CD8-positive, alpha-beta memory T cell (primary cell): ENCODE results near the gene MFRP. TPM values are rescaled to one million over a fixed set of nuclear protein-coding genes. Genes with fewer than 3 reads are reported as not detected.

ENCODE experiments used
- CTCF ChIA-PET: fragments of 350-600 bp; sonication (Branson Sonifier 250); formaldehyde crosslinking; loops from one replicate; lab custom pipeline; 2021; ENCODE audit warnings: antibody characterized with exemption; lab: Charles Lee
- POLR2A ChIA-PET: fragments of 350-600 bp; sonication (Branson Sonifier 250); formaldehyde crosslinking; loops from one replicate; lab custom pipeline; 2021; ENCODE audit warnings: antibody characterized with exemption; lab: Charles Lee
- DNase-seq, 5 donors: peaks; one replicate each; pipeline versions ENCODE4 v3.0.0 to v3.0.0-alpha.2; 2020 to 2022; ENCODE audit warnings: mixed read lengths in 1 of 5
- H3K27ac ChIP-seq: one replicate; pipeline ENCODE4 v1.7.0; 2013; ENCODE audit warnings: low read depth, mild to moderate bottlenecking, low read length, moderate library complexity
- H3K27me3 ChIP-seq: 2 replicates; pipeline ENCODE4 v1.7.0; 2013; ENCODE audit warnings: low read length, mild to moderate bottlenecking; ENCODE audit not compliant: insufficient read depth, poor library complexity, severe bottlenecking
- H3K36me3 ChIP-seq: 2 replicates; pipeline ENCODE4 v1.7.0; 2013; ENCODE audit warnings: mild to moderate bottlenecking, low read length, moderate library complexity; ENCODE audit not compliant: insufficient read depth
- H3K4me1 ChIP-seq: 2 replicates; pipeline ENCODE4 v1.7.0; 2013; ENCODE audit warnings: mild to moderate bottlenecking, low read length, moderate library complexity; ENCODE audit not compliant: insufficient read depth
- H3K4me3 ChIP-seq: 2 replicates; pipeline ENCODE4 v1.7.0; 2013; ENCODE audit warnings: mild to moderate bottlenecking, low read length
- H3K9me3 ChIP-seq: 2 replicates; pipeline ENCODE4 v1.7.0; 2013; ENCODE audit warnings: mild to moderate bottlenecking, low read length
- H3K27ac Mint-ChIP-seq, 8 donors: one replicate each; pipeline ENCODE4 v1.8.0; 2020 to 2021; ENCODE audit warnings: mixed read lengths in 8 of 8, mild to moderate bottlenecking in 6 of 8, inconsistent platforms in 3 of 8, moderate library complexity in 3 of 8
- H3K27me3 Mint-ChIP-seq, 2 donors: one replicate each; pipeline ENCODE4 v1.8.0; 2020 to 2021; ENCODE audit warnings: mixed read lengths in 2 of 2, mild to moderate bottlenecking in 1 of 2, moderate library complexity in 1 of 2
- H3K36me3 Mint-ChIP-seq, 3 donors: one replicate each; pipeline ENCODE4 v1.8.0; 2020 to 2021; ENCODE audit warnings: mixed read lengths in 3 of 3, inconsistent platforms in 1 of 3, mild to moderate bottlenecking in 1 of 3
- H3K4me1 Mint-ChIP-seq, 3 donors: one replicate each; pipeline ENCODE4 v1.8.0; 2020 to 2021; ENCODE audit warnings: mixed read lengths in 3 of 3, inconsistent platforms in 1 of 3, mild to moderate bottlenecking in 1 of 3
- H3K4me3 Mint-ChIP-seq, 7 donors: one replicate each; pipeline ENCODE4 v1.8.0; 2020 to 2021; ENCODE audit warnings: mixed read lengths in 7 of 7, mild to moderate bottlenecking in 6 of 7, moderate library complexity in 4 of 7, inconsistent platforms in 2 of 7
- H3K9me3 Mint-ChIP-seq, 5 donors: one replicate each; pipeline ENCODE4 v1.8.0; 2020 to 2022; ENCODE audit warnings: mixed read lengths in 5 of 5, mild to moderate bottlenecking in 3 of 5, moderate library complexity in 2 of 5, inconsistent platforms in 1 of 5
- polyA plus RNA-seq: library from polyadenylated mRNA; unstranded; fragments of 300-500 nt; fragmentation: Illumina TruSeq; gene quantifications from one replicate; pipeline ENCODE4 v1.2.3, GENCODE V29; 2021
- total RNA-seq, 2 experiments: library from RNA; stranded (reverse); gene quantifications; one replicate each; pipeline ENCODE4 v1.2.3, GENCODE V29; 2021

MFRP gene
- total and polyA plus RNA-seq, 3 experiments from 2014 or later, result not detected

DNA sequence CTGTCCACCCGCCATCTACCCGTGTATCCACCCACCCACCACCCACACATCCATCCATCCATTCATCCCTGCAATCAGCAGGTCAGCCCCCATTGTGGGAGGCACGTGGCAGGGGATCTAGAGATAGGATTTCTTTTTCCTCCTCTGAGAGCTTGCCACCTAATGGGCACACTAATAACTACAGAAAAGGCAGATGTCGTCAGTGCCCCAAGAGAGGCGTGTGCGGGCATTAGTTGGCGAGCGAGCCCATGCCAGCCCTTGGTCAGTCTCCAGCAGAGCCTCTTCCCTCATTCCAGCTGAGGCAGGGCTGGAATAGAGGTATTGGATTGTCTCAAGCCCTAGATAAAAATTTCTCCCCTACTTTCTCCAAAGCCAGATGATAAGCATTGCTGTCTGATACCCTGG is 25.3 kb upstream of the MFRP start:
- no peak for DNase-seq

GRCh38 chr11:119371067-119371601 is 24.6 kb upstream of the MFRP start:
- Histone ChIP-seq H3K4me3 (no peak overlapping the region), H3K27ac (no peak overlapping the region), H3K4me1 (peaks cover 9% of the 10 kb centered on the region), H3K9me3 (no peaks in the 10 kb centered on the region), H3K36me3 (no peaks in the 10 kb centered on the region), H3K27me3 (no peaks in the 10 kb centered on the region)
- H3K27me3 Mint-ChIP-seq, result peaks cover 21 to 39% of the 10 kb centered on the region in 2 donors
- no peak overlapping the region for H3K4me3 Mint-ChIP-seq
- no peak for DNase-seq
- ChIA-PET CTCF (interaction anchor here (0.9 to 4.2 kb wide), 3 partner anchors 10 to 15 kb away, joined by 3 to 28 read pairs (median 26); partner anchors contain the start of gene USP2), POLR2A (no interaction called here)
- H3K4me1 Mint-ChIP-seq, result peaks cover 18 to 29% (median 19%) of the 10 kb centered on the region in 3 donors
- peak overlapping the region in 2 of 8 donors; percentile 72 to 91 for H3K27ac Mint-ChIP-seq
- H3K9me3 Mint-ChIP-seq, result no peaks in the 10 kb centered on the region
- H3K36me3 Mint-ChIP-seq, result no peaks in the 10 kb centered on the region

More for the DNA sequence above, 25.3 kb upstream of the MFRP start:
- Histone ChIP-seq H3K36me3 (no peaks in the 10 kb centered on the region), H3K27ac (no peak overlapping the region), H3K9me3 (no peaks in the 10 kb centered on the region), H3K27me3 (no peaks in the 10 kb centered on the region), H3K4me1 (peaks cover 9% of the 10 kb centered on the region), H3K4me3 (no peak overlapping the region)
- Mint-ChIP-seq H3K4me1 (peaks cover 18 to 29% (median 19%) of the 10 kb centered on the region in 3 donors), H3K27me3 (peaks cover 15 to 32% of the 10 kb centered on the region in 2 donors), H3K27ac (peak overlapping the region in 1 of 8 donors; percentile 52), H3K36me3 (no peaks in the 10 kb centered on the region), H3K9me3 (no peaks in the 10 kb centered on the region), H3K4me3 (no peak overlapping the region)
- CTCF ChIA-PET, result interaction anchor here (0.9 to 4.2 kb wide), 2 partner anchors 10 to 15 kb away, joined by 3 to 26 read pairs; no protein-coding TSS in a partner anchor
- POLR2A ChIA-PET, result no interaction called here

DNA sequence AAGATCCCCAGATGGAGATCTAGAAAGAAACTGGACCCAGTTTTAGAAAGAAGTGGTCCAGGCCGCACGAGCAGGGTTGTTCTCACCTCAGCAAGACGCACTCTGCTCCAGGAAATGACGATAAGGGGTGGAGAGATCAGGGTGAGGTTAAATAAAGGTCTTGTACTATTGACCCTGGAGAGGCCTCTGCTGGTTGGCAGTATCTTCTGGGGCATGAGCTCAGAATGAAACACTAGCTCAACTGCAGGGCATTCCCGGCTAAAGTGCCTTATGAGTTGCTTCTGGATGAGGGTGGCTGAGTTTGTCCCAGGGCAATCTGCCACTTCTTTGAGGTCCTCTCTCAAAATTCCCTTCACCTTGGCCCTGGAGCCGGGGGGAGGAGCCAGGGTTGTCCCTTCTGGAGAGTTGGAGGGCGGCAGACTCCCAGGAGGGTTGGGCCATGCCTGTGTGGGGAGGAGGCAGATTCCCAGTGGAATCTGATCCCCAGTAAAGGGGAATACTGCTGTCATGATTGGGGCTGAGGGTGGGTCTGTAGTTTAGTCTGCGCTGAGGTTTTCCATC is 24.1 kb upstream of the MFRP start:
- Histone ChIP-seq H3K9me3 (no peaks in the 10 kb centered on the region), H3K4me1 (peaks cover 9% of the 10 kb centered on the region), H3K4me3 (no peak overlapping the region), H3K36me3 (no peaks in the 10 kb centered on the region), H3K27me3 (peaks cover under 1% of the 10 kb centered on the region), H3K27ac (no peak overlapping the region)
- Mint-ChIP-seq H3K27ac (peak overlapping the region in 7 of 8 donors; percentile 8 to 77 (median 58)), H3K9me3 (no peaks in the 10 kb centered on the region), H3K36me3 (no peaks in the 10 kb centered on the region), H3K27me3 (peaks cover 25 to 41% of the 10 kb centered on the region in 2 donors), H3K4me3 (no peak overlapping the region), H3K4me1 (peaks cover 18 to 29% (median 19%) of the 10 kb centered on the region in 3 donors)
- DNase-seq, result peak in 1 of 5 donors; percentile 45
- ChIA-PET POLR2A (no interaction called here), CTCF (interaction anchor here (0.9 to 4.2 kb wide), 3 partner anchors 9 to 14 kb away, joined by 3 to 28 read pairs (median 26); partner anchors contain the start of gene USP2)

DNA sequence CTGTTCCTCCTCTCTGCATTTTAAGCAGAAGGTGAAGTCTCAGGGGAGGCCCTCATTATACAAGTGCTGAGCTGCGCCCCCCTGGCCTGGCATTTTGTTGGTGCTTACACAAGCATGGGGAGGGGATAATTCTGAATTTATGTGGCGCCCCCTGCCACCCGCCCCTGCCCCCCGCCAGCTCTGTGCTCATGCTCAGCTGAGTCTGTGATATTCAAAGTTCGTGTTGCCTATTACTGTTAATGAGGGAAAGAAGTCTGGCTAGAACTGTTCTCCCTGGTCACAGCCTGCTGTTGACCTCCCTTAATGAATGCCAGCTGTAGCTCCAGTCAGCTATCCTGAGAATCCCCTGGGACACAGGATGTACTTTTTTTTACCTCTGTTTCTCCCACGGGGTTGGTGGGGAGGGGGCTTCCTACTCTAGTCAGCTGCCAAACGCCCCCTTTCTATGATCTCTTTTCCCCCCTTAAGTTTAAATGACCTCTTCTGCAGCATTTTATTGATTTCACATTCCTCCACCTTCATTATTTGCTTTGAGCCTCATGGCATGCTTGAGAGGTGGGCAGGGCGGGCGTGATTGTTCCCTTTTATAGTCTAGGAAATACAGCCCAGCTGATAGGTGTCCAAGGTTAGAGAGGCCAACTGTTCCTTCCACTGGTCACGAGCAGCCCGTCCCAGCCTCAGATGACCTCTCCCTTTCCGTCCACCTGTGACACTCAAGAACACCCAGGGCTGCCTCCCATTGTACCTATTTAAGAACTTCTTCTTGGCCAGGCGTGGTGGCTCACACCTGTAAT is 22.8 kb upstream of the MFRP start:
- H3K9me3 Mint-ChIP-seq, result no peaks in the 10 kb centered on the region
- Histone ChIP-seq H3K36me3 (no peaks in the 10 kb centered on the region), H3K4me1 (peaks cover 17% of the 10 kb centered on the region), H3K27ac (no peak overlapping the region), H3K9me3 (no peaks in the 10 kb centered on the region), H3K4me3 (no peak overlapping the region), H3K27me3 (peaks cover 13% of the 10 kb centered on the region)
- no peak overlapping the region for H3K4me3 Mint-ChIP-seq
- CTCF ChIA-PET, result interaction anchor here (0.6 to 4.2 kb wide), 5 partner anchors 12 to 164 kb away, joined by 3 to 28 read pairs (median 6); partner anchors contain the start of gene USP2
- POLR2A ChIA-PET, result no interaction called here
- peaks cover 24 to 35% (median 26%) of the 10 kb centered on the region in 3 donors for H3K4me1 Mint-ChIP-seq
- no peaks in the 10 kb centered on the region for H3K36me3 Mint-ChIP-seq
- DNase-seq, result no peak
- H3K27me3 Mint-ChIP-seq, result peaks cover 37 to 54% of the 10 kb centered on the region in 2 donors
- peak overlapping the region in 1 of 8 donors; percentile 33 for H3K27ac Mint-ChIP-seq

- no peaks in the 10 kb centered on the region for H3K9me3 Mint-ChIP-seq
- ChIA-PET POLR2A (no interaction called here), CTCF (interaction anchor here (1.3 to 4.2 kb wide), 3 partner anchors 12 to 106 kb away, joined by 6 to 28 read pairs (median 26); partner anchors contain the start of gene USP2)
- H3K4me3 ChIP-seq, result no peak overlapping the region
- H3K36me3 Mint-ChIP-seq, result no peaks in the 10 kb centered on the region
- H3K4me1 ChIP-seq, result peaks cover 12% of the 10 kb centered on the region
- no peaks in the 10 kb centered on the region for H3K9me3 ChIP-seq
- peaks cover 38 to 56% of the 10 kb centered on the region in 2 donors for H3K27me3 Mint-ChIP-seq
- H3K27ac ChIP-seq, result peak overlapping the region; percentile 24
- H3K4me1 Mint-ChIP-seq, result peaks cover 15 to 29% (median 20%) of the 10 kb centered on the region in 3 donors
- peak overlapping the region in 1 of 8 donors; percentile 17 for H3K27ac Mint-ChIP-seq
- peaks cover 19% of the 10 kb centered on the region for H3K27me3 ChIP-seq
- no peak overlapping the region for H3K4me3 Mint-ChIP-seq
- no peak for DNase-seq
- H3K36me3 ChIP-seq, result no peaks in the 10 kb centered on the region
Observed at GRCh38 chr11:119368121-119369034, 21.9 kb upstream of the MFRP start.

DNA sequence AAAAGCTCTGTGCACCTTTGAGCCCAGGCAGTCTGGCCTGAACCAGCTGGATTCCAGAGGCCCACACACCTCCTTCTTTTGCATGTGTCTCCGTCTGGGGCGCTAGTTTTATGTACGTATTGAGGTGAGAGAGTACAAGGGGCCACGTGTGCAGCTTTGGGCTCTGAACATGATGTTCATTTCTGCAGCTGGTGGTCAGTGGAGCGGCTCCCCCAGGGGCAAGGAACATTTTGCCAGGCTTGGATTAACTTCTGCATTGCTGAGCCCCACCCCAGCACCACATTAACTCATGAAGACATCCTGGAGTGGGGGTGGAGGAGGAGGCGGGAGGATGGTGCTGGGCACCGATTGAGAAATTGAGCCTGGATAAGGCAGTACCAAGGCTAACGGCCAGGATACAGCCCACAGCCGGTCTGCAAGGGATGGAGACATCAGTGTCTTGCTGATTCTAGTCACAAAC is 21.2 kb upstream of the MFRP start:
- H3K9me3 ChIP-seq, result no peaks in the 10 kb centered on the region
- Mint-ChIP-seq H3K4me3 (no peak overlapping the region), H3K4me1 (peaks cover 16 to 28% (median 16%) of the 10 kb centered on the region in 3 donors), H3K36me3 (no peaks in the 10 kb centered on the region), H3K9me3 (no peaks in the 10 kb centered on the region), H3K27me3 (peaks cover 41 to 61% of the 10 kb centered on the region in 2 donors), H3K27ac (no peak overlapping the region)
- peaks cover 9% of the 10 kb centered on the region for H3K4me1 ChIP-seq
- ChIA-PET POLR2A (no interaction called here), CTCF (interaction anchor here (1.4 to 4.2 kb wide), 3 partner anchors 11 to 13 kb away, joined by 6 to 28 read pairs (median 26); partner anchors contain the start of gene USP2)
- H3K27me3 ChIP-seq, result peaks cover 24% of the 10 kb centered on the region
- no peaks in the 10 kb centered on the region for H3K36me3 ChIP-seq
- no peak overlapping the region for H3K27ac ChIP-seq
- no peak for DNase-seq
- H3K4me3 ChIP-seq, result no peak overlapping the region
